ENCODE data around the gene ATP6V1A. TPM values are rescaled to one million over a fixed set of nuclear protein-coding genes. Genes with fewer than 3 reads are reported as not detected.

The ATP6V1A gene
- total and polyA plus RNA-seq, 5 donors from 2014 or later: 19.3 to 50.6 (median 43.0) TPM

GRCh38 chr3:113747283-113748046 is 630 bp downstream of the ATP6V1A start:
- DNase-seq (peak in 2 of 3 donors; percentile 21 to 39), ATAC-seq (ENCODE audit: low read depth in 2 of 2) (no peak)
- Histone ChIP-seq H3K4me1 (ENCODE audit: control insufficient read depth, insufficient read depth, low read length, poor library complexity, severe bottlenecking) (peaks cover 47% of the 10 kb centered on the region), H3K4me3 (ENCODE audit: low read depth, low read length) (peak overlapping the region; percentile 89), H3K27me3 (ENCODE audit: control insufficient read depth, insufficient read depth, low read length) (no peaks in the 10 kb centered on the region), H3K9me3 (ENCODE audit: control insufficient read depth in 2 of 2, low read length in 2 of 2) (no peaks in the 10 kb centered on the region), H3K27ac (ENCODE audit: insufficient read depth, low read length, poor library complexity, severe bottlenecking) (peak overlapping the region; percentile 100), H3K36me3 (ENCODE audit: control insufficient read depth, insufficient read depth, low read length) (no peaks in the 10 kb centered on the region)
- Mint-ChIP-seq H3K9me3 (no peaks in the 10 kb centered on the region), H3K27ac (peak overlapping the region; percentile 32 to 100 (median 100)), H3K36me3 (no peaks in the 10 kb centered on the region), H3K4me1 (peaks cover 23 to 53% (median 38%) of the 10 kb centered on the region in 4 donors), H3K27me3 (peaks cover 10% of the 10 kb centered on the region), H3K4me3 (peak overlapping the region; percentile 95 to 100 (median 98))

GRCh38 chr3:113751141-113751540 is 4.3 kb downstream of the ATP6V1A start:
- no peak for DNase-seq
- H3K4me3 Mint-ChIP-seq: no peak overlapping the region
- ATAC-seq (ENCODE audit: low read depth in 2 of 2): no peak
- peaks cover 4% of the 10 kb centered on the region for H3K27me3 Mint-ChIP-seq
- H3K4me3 ChIP-seq (ENCODE audit: low read depth, low read length): no peak overlapping the region
- H3K27ac Mint-ChIP-seq: no peak overlapping the region
- no peaks in the 10 kb centered on the region for H3K9me3 ChIP-seq (ENCODE audit: control insufficient read depth in 2 of 2, low read length in 2 of 2)
- H3K4me1 Mint-ChIP-seq: peaks cover 20 to 33% (median 23%) of the 10 kb centered on the region in 4 donors
- no peaks in the 10 kb centered on the region for H3K36me3 ChIP-seq (ENCODE audit: control insufficient read depth, insufficient read depth, low read length)
- peaks cover 18% of the 10 kb centered on the region for H3K4me1 ChIP-seq (ENCODE audit: control insufficient read depth, insufficient read depth, low read length, poor library complexity, severe bottlenecking)
- H3K9me3 Mint-ChIP-seq: no peaks in the 10 kb centered on the region
- H3K27ac ChIP-seq (ENCODE audit: insufficient read depth, low read length, poor library complexity, severe bottlenecking): no peak overlapping the region
- no peaks in the 10 kb centered on the region for H3K36me3 Mint-ChIP-seq
- no peaks in the 10 kb centered on the region for H3K27me3 ChIP-seq (ENCODE audit: control insufficient read depth, insufficient read depth, low read length)

- Mint-ChIP-seq H3K27ac (no peak overlapping the region), H3K4me1 (peaks cover 15 to 22% (median 20%) of the 10 kb centered on the region in 4 donors), H3K4me3 (no peak overlapping the region), H3K36me3 (peaks cover 4% of the 10 kb centered on the region), H3K27me3 (no peaks in the 10 kb centered on the region), H3K9me3 (peaks cover 0 to 4% (median 2%) of the 10 kb centered on the region in 7 donors)
- no peaks in the 10 kb centered on the region for H3K9me3 ChIP-seq (ENCODE audit: control insufficient read depth in 2 of 2, low read length in 2 of 2)
- H3K27me3 ChIP-seq (ENCODE audit: control insufficient read depth, insufficient read depth, low read length): no peaks in the 10 kb centered on the region
- ATAC-seq (ENCODE audit: low read depth in 2 of 2) (no peak), DNase-seq (no peak)
- no peaks in the 10 kb centered on the region for H3K4me1 ChIP-seq (ENCODE audit: control insufficient read depth, insufficient read depth, low read length, poor library complexity, severe bottlenecking)
- no peak overlapping the region for H3K4me3 ChIP-seq (ENCODE audit: low read depth, low read length)
- no peak overlapping the region for H3K27ac ChIP-seq (ENCODE audit: insufficient read depth, low read length, poor library complexity, severe bottlenecking)
- peaks cover 2% of the 10 kb centered on the region for H3K36me3 ChIP-seq (ENCODE audit: control insufficient read depth, insufficient read depth, low read length)
Observed at GRCh38 chr3:113753376-113753985, 6.6 kb downstream of the ATP6V1A start.

GRCh38 chr3:113754494-113755159 is 7.8 kb downstream of the ATP6V1A start:
- DNase-seq: no peak
- Mint-ChIP-seq H3K27me3 (no peaks in the 10 kb centered on the region), H3K27ac (no peak overlapping the region), H3K9me3 (peaks cover 0 to 7% (median 2%) of the 10 kb centered on the region in 7 donors), H3K4me3 (no peak overlapping the region), H3K36me3 (peaks cover 7% of the 10 kb centered on the region), H3K4me1 (peaks cover 8 to 18% (median 14%) of the 10 kb centered on the region in 4 donors)
- Histone ChIP-seq H3K4me1 (ENCODE audit: control insufficient read depth, insufficient read depth, low read length, poor library complexity, severe bottlenecking) (no peaks in the 10 kb centered on the region), H3K9me3 (ENCODE audit: control insufficient read depth in 2 of 2, low read length in 2 of 2) (no peaks in the 10 kb centered on the region), H3K27me3 (ENCODE audit: control insufficient read depth, insufficient read depth, low read length) (no peaks in the 10 kb centered on the region), H3K27ac (ENCODE audit: insufficient read depth, low read length, poor library complexity, severe bottlenecking) (no peak overlapping the region), H3K36me3 (ENCODE audit: control insufficient read depth, insufficient read depth, low read length) (peaks cover 2% of the 10 kb centered on the region), H3K4me3 (ENCODE audit: low read depth, low read length) (no peak overlapping the region)
- ATAC-seq (ENCODE audit: low read depth in 2 of 2): no peak

- peak overlapping the region in 1 of 3 donors; percentile 9 for H3K27ac Mint-ChIP-seq
- H3K4me3 Mint-ChIP-seq: no peak overlapping the region
- Histone ChIP-seq H3K4me3 (ENCODE audit: low read depth, low read length) (no peak overlapping the region), H3K4me1 (ENCODE audit: control insufficient read depth, insufficient read depth, low read length, poor library complexity, severe bottlenecking) (no peaks in the 10 kb centered on the region), H3K27ac (ENCODE audit: insufficient read depth, low read length, poor library complexity, severe bottlenecking) (no peak overlapping the region), H3K27me3 (ENCODE audit: control insufficient read depth, insufficient read depth, low read length) (no peaks in the 10 kb centered on the region), H3K36me3 (ENCODE audit: control insufficient read depth, insufficient read depth, low read length) (peaks cover 2% of the 10 kb centered on the region), H3K9me3 (ENCODE audit: control insufficient read depth in 2 of 2, low read length in 2 of 2) (no peaks in the 10 kb centered on the region)
- peaks cover 5 to 10% (median 7%) of the 10 kb centered on the region in 4 donors for H3K4me1 Mint-ChIP-seq
- peaks cover 0 to 7% (median 2%) of the 10 kb centered on the region in 7 donors for H3K9me3 Mint-ChIP-seq
- ATAC-seq (ENCODE audit: low read depth in 2 of 2) (no peak), DNase-seq (no peak)
- H3K27me3 Mint-ChIP-seq: no peaks in the 10 kb centered on the region
- H3K36me3 Mint-ChIP-seq: peaks cover 7% of the 10 kb centered on the region
Observed at GRCh38 chr3:113758389-113759024, 11.7 kb downstream of the ATP6V1A start.

- Histone ChIP-seq H3K4me1 (ENCODE audit: control insufficient read depth, insufficient read depth, low read length, poor library complexity, severe bottlenecking) (no peaks in the 10 kb centered on the region), H3K36me3 (ENCODE audit: control insufficient read depth, insufficient read depth, low read length) (no peaks in the 10 kb centered on the region), H3K4me3 (ENCODE audit: low read depth, low read length) (no peak overlapping the region), H3K27ac (ENCODE audit: insufficient read depth, low read length, poor library complexity, severe bottlenecking) (no peak overlapping the region), H3K9me3 (ENCODE audit: control insufficient read depth in 2 of 2, low read length in 2 of 2) (no peaks in the 10 kb centered on the region), H3K27me3 (ENCODE audit: control insufficient read depth, insufficient read depth, low read length) (no peaks in the 10 kb centered on the region)
- DNase-seq: no peak
- Mint-ChIP-seq H3K27me3 (no peaks in the 10 kb centered on the region), H3K36me3 (peaks cover 7% of the 10 kb centered on the region), H3K4me3 (no peak overlapping the region), H3K4me1 (peaks cover 0 to 15% (median 4%) of the 10 kb centered on the region in 4 donors), H3K9me3 (no peaks in the 10 kb centered on the region), H3K27ac (no peak overlapping the region)
- ATAC-seq (ENCODE audit: low read depth in 2 of 2): no peak
Observed at GRCh38 chr3:113764698-113765097, 17.9 kb downstream of the ATP6V1A start.

- Histone ChIP-seq H3K4me3 (ENCODE audit: low read depth, low read length) (no peak overlapping the region), H3K9me3 (ENCODE audit: control insufficient read depth in 2 of 2, low read length in 2 of 2) (no peaks in the 10 kb centered on the region), H3K4me1 (ENCODE audit: control insufficient read depth, insufficient read depth, low read length, poor library complexity, severe bottlenecking) (no peaks in the 10 kb centered on the region), H3K36me3 (ENCODE audit: control insufficient read depth, insufficient read depth, low read length) (no peaks in the 10 kb centered on the region), H3K27ac (ENCODE audit: insufficient read depth, low read length, poor library complexity, severe bottlenecking) (no peak overlapping the region), H3K27me3 (ENCODE audit: control insufficient read depth, insufficient read depth, low read length) (no peaks in the 10 kb centered on the region)
- H3K27me3 Mint-ChIP-seq: no peaks in the 10 kb centered on the region
- peaks cover 5 to 17% (median 8%) of the 10 kb centered on the region in 4 donors for H3K4me1 Mint-ChIP-seq
- H3K9me3 Mint-ChIP-seq: no peaks in the 10 kb centered on the region
- peaks cover 7% of the 10 kb centered on the region for H3K36me3 Mint-ChIP-seq
- DNase-seq: peak in 1 of 3 donors; percentile 6
- ATAC-seq (ENCODE audit: low read depth in 2 of 2): no peak
- H3K4me3 Mint-ChIP-seq: no peak overlapping the region
- H3K27ac Mint-ChIP-seq: no peak overlapping the region
Observed at GRCh38 chr3:113769551-113769950, 22.7 kb downstream of the ATP6V1A start.

Measured in CD4-positive, CD25-positive, alpha-beta regulatory T cell (primary cell).